Eye (tissue), 1 donor: ENCODE measurements around the gene NPTX1.
"Not testable (repeated sequence)": the region's sequence is repeated elsewhere in the genome, so short reads cannot be mapped to it uniquely, and the experiment has no call there.

ENCODE experiments used
- DNase-seq: peaks from one replicate; pipeline ENCODE4 v3.0.0-alpha.2; 2015

The NPTX1 gene

GRCh38 chr17:80475910-80476876 is at the start of gene NPTX1:
Gene NPTX1 (minus strand): TSS chr17:80476607. CDS start chr17:80476446, 161 bp downstream.
- DNase-seq = peak; percentile 59

- DNase-seq = no peak
Observed at GRCh38 chr17:80523956-80524712, 47.7 kb upstream of the NPTX1 start.

- DNase-seq = no peak
Observed at GRCh38 chr17:80523054-80523744, 46.8 kb upstream of the NPTX1 start.

- no peak for DNase-seq
Observed at GRCh38 chr17:80520810-80521455, 44.5 kb upstream of the NPTX1 start.

- no peak for DNase-seq
Observed at GRCh38 chr17:80519091-80519781, 42.8 kb upstream of the NPTX1 start.

- DNase-seq = no peak
Observed at GRCh38 chr17:80518392-80518791, 42.0 kb upstream of the NPTX1 start.

GRCh38 chr17:80517641-80518040 is 41.2 kb upstream of the NPTX1 start:
- no peak for DNase-seq

- DNase-seq = no peak
Observed at GRCh38 chr17:80516171-80516932, 39.9 kb upstream of the NPTX1 start.

GRCh38 chr17:80513892-80514291 is 37.5 kb upstream of the NPTX1 start:
- no peak for DNase-seq

- no peak for DNase-seq
Observed at GRCh38 chr17:80513201-80513600, 36.8 kb upstream of the NPTX1 start.

- DNase-seq = no peak
Observed at GRCh38 chr17:80512233-80512632, 35.8 kb upstream of the NPTX1 start.

- DNase-seq = no peak
Observed at GRCh38 chr17:80511222-80512180, 35.1 kb upstream of the NPTX1 start.

GRCh38 chr17:80510772-80511171 is 34.4 kb upstream of the NPTX1 start:
- DNase-seq = no peak

- DNase-seq = no peak
Observed at GRCh38 chr17:80510132-80510531, 33.7 kb upstream of the NPTX1 start.

- no peak for DNase-seq
Observed at GRCh38 chr17:80509311-80509710, 32.9 kb upstream of the NPTX1 start.

- DNase-seq = no peak
Observed at GRCh38 chr17:80507965-80508364, 31.6 kb upstream of the NPTX1 start.

- DNase-seq = not testable (repeated sequence)
Observed at GRCh38 chr17:80507177-80507576, 30.8 kb upstream of the NPTX1 start.

GRCh38 chr17:80504686-80505413 is 28.4 kb upstream of the NPTX1 start:
- peak; percentile 79 for DNase-seq

- no peak for DNase-seq
Observed at GRCh38 chr17:80503921-80504320, 27.5 kb upstream of the NPTX1 start.
